Ishikawa (cell line): ENCODE measurements around the gene OR6S1.

Source experiments
- CEBPB ChIP-seq: IDR thresholded peaks from 2 replicates; pipeline ENCODE4 v1.6.1; 2012
- CREB1 ChIP-seq: IDR thresholded peaks from 2 replicates; pipeline ENCODE4 v1.6.1; 2012; ENCODE audit warnings: low read depth
- EGR1 ChIP-seq: IDR thresholded peaks from 2 replicates; pipeline ENCODE4 v1.6.1; 2012
- EP300 ChIP-seq: IDR thresholded peaks from 2 replicates; pipeline ENCODE4 v1.6.1; 2012; ENCODE audit warnings: borderline replicate concordance
- FOXM1 ChIP-seq: IDR thresholded peaks from 2 replicates; pipeline ENCODE4 v1.6.1; 2012; ENCODE audit warnings: low read depth, borderline replicate concordance
- NFIC ChIP-seq: IDR thresholded peaks from 2 replicates; pipeline ENCODE4 v1.6.1; 2012
- RAD21 ChIP-seq: IDR thresholded peaks from 2 replicates; pipeline ENCODE4 v1.6.1; 2012; ENCODE audit warnings: low read depth
- REST ChIP-seq: IDR thresholded peaks from 2 replicates; pipeline ENCODE4 v1.6.1; 2012; ENCODE audit warnings: low read depth, mild to moderate bottlenecking
- TAF1 ChIP-seq: IDR thresholded peaks from 2 replicates; pipeline ENCODE4 v1.6.1; 2012; ENCODE audit warnings: low read depth, mild to moderate bottlenecking
- TCF12 ChIP-seq: IDR thresholded peaks from 2 replicates; pipeline ENCODE4 v1.6.1; 2012; ENCODE audit warnings: low read depth
- TEAD4 ChIP-seq: IDR thresholded peaks from 2 replicates; pipeline ENCODE4 v1.6.1; 2012
- USF1 ChIP-seq: IDR thresholded peaks from 2 replicates; pipeline ENCODE4 v1.6.1; 2012
- YY1 ChIP-seq: IDR thresholded peaks from 2 replicates; pipeline ENCODE4 v1.6.1; 2012; ENCODE audit warnings: low read depth
- ZBTB7A ChIP-seq: IDR thresholded peaks from 2 replicates; pipeline ENCODE4 v1.6.1; 2012; ENCODE audit warnings: low read depth
- TF ChIP-seq, protein P1 (sequence below): IDR thresholded peaks from 2 replicates; pipeline ENCODE4 v1.6.1; 2012

OR6S1 gene

DNA sequence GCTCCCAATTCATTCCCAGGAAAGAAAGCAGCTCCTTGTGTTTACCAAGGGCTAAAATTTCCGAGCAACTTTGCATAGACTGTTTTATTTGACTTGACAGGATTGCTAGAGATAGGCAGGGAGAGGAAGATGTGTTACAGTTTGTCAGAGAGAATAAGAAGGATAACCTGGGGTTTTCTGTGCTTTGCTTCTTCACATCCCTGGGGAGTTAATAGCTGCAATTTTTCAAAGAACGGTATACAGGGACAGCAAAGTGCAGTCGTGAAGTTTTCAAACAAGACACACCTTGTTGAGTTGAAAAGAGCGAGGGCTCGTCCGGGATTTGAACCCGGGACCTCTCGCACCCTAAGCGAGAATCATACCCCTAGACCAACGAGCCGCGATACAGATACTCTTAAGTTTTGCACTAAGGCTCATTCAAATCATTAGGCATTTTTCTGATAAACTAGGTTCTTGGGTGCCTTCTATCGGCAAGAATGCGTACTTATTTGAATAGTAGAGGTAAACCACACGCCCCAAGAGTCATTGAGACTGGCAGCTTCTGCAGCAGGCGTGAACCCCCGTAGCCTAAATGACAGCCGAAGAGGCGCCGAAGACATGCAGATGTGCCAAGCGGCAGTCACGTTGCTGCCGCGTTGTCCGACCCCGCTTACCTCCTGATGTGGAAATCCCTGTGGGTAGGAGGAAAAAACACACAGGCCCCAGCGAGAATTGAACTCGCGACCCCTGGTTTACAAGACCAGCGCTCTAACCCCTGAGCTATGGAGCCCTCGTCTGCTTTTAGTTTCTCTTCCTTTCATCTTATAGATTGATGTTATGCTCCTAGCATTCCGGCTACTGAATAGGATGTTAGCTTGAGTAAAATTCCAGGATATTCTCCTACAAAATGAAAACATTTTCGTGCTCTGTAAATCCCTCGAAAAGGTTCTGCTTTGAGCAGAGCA, 28.1 kb downstream of the OR6S1 start:
- TF ChIP-seq CEBPB (peak; percentile 73), REST (no peak), USF1 (peak; percentile 71), YY1 (peak; percentile 68; the same call in 1 of the 2 replicates), TCF12 (peak; percentile 63), TAF1 (no peak), ZBTB7A (peak; percentile 35; the same call in 1 of the 2 replicates), NFIC (peak; percentile 42; the same call in 1 of the 2 replicates), TEAD4 (peak; percentile 94)
- TF ChIP-seq, protein P1, sequence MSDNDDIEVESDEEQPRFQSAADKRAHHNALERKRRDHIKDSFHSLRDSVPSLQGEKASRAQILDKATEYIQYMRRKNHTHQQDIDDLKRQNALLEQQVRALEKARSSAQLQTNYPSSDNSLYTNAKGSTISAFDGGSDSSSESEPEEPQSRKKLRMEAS = peak; percentile 82

DNA sequence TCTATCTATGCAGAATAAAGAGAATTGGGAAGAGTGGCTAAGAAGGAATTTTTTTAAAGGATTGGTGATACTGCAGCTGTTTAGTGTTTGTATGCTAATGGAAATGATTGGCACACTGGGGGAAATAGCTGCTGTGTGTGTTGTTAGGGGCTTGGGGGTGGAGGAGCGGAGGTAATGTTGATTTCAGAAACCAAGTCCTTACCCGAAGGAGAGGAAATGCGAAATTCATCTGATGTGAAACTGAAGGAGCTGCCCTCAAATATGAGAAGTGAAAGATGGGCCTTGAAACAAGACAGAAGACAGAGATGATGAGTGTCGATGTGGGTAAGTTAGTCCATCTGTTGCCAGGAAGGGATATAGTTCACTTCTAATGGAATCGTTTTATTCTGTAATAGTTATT, 29.1 kb downstream of the OR6S1 start:
- TF ChIP-seq, protein P1 = no peak
- no peak for TF ChIP-seq ZBTB7A
- TF ChIP-seq TCF12 = no peak
- no peak for TF ChIP-seq USF1
- no peak for TF ChIP-seq YY1

DNA sequence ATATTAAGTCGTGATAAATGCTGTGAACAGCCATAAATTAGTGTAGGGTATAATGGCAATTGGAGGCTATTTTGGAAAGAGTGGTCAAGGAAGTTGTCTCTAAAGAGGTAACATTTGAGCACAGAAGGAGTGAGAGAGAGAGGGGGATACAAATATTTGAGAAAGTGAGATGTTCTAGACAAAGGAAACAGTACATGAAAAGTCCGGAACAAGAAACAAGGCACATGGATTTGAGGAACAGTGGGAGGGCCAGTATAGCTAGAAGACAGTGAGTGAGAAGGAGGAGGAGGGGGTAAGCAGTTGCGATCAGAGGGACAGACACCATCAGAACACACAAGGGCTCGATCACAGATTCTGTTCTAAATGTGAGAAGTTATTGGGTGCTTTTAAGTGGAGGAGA, 30.2 kb downstream of the OR6S1 start:
- no peak for TF ChIP-seq TEAD4
- TF ChIP-seq FOXM1 = no peak
- no peak for TF ChIP-seq REST
- TF ChIP-seq, protein P1 = no peak
- TF ChIP-seq CEBPB = no peak
- no peak for TF ChIP-seq NFIC
- no peak for TF ChIP-seq CREB1
- no peak for TF ChIP-seq TCF12
- no peak for TF ChIP-seq TAF1
- TF ChIP-seq ZBTB7A = no peak
- no peak for TF ChIP-seq YY1
- no peak for TF ChIP-seq RAD21

- TF ChIP-seq TEAD4 (peak; percentile 85), YY1 (peak; percentile 52; the same call in 1 of the 2 replicates), NFIC (no peak)
- TF ChIP-seq, protein P1 = peak; percentile 29; the same call in 1 of the 2 replicates
Observed at GRCh38 chr14:20610002-20610765, 31.3 kb downstream of the OR6S1 start.

GRCh38 chr14:20609215-20610001, 32.1 kb downstream of the OR6S1 start:
- TF ChIP-seq TAF1 (no peak), FOXM1 (no peak), CREB1 (no peak), TCF12 (no peak; the same call in 1 of the 2 replicates), NFIC (no peak), REST (no peak), RAD21 (peak; percentile 89), CEBPB (peak; percentile 41; the same call in 1 of the 2 replicates), TEAD4 (peak; percentile 80), YY1 (0 out of 2 replicates have a peak, but pooled peaks have one; percentile 45), ZBTB7A (0 out of 2 replicates have a peak, but pooled peaks have one; percentile 47), USF1 (no peak), EGR1 (no peak), EP300 (no peak)
- TF ChIP-seq, protein P1 = no peak
